CD4-positive, alpha-beta T cell treated with Interferon alpha-2 for 1 hour (primary cell): ENCODE measurements around the gene AHSG.

ENCODE experiments used
- DNase-seq, 2 donors: peaks; one replicate each; pipeline ENCODE4 v3.0.0-alpha.2; 2020 to 2022

The AHSG gene

GRCh38 chr3:186593862-186594261 is 19.0 kb upstream of the AHSG start:
- no peak for DNase-seq

- no peak for DNase-seq
These were observed 18.2 kb upstream of the AHSG start for GRCh38 chr3:186594591-186595113.

GRCh38 chr3:186596568-186597287 is 16.1 kb upstream of the AHSG start:
- no peak for DNase-seq

- DNase-seq, result no peak
These were observed 14.6 kb upstream of the AHSG start for GRCh38 chr3:186598108-186598784.

- DNase-seq, result no peak
These were observed 14.1 kb upstream of the AHSG start for GRCh38 chr3:186598794-186599141.

- DNase-seq, result no peak
These were observed 13.6 kb upstream of the AHSG start for GRCh38 chr3:186599142-186599784.

GRCh38 chr3:186599785-186600166 is 13.1 kb upstream of the AHSG start:
- DNase-seq, result no peak

- no peak for DNase-seq
These were observed 12.0 kb upstream of the AHSG start for GRCh38 chr3:186600896-186601295.

- no peak for DNase-seq
These were observed 9.7 kb upstream of the AHSG start for GRCh38 chr3:186603159-186603558.

GRCh38 chr3:186605078-186605477 is 7.8 kb upstream of the AHSG start:
- DNase-seq, result no peak

- DNase-seq, result no peak
These were observed 7.0 kb upstream of the AHSG start for GRCh38 chr3:186605561-186606545.

- DNase-seq, result no peak
These were observed 4.1 kb upstream of the AHSG start for GRCh38 chr3:186608624-186609215.

- no peak for DNase-seq
These were observed 3.5 kb upstream of the AHSG start for GRCh38 chr3:186609247-186609868.

GRCh38 chr3:186612065-186612464 is 795 bp upstream of the AHSG start:
- DNase-seq, result no peak

- no peak for DNase-seq
These were observed 891 bp downstream of the AHSG start for GRCh38 chr3:186613637-186614265.

GRCh38 chr3:186614266-186614596 is 1.4 kb downstream of the AHSG start:
- DNase-seq, result no peak

GRCh38 chr3:186614597-186615483 is 2.0 kb downstream of the AHSG start:
- DNase-seq, result peak; percentile 66 to 81

- no peak for DNase-seq
These were observed 3.4 kb downstream of the AHSG start for GRCh38 chr3:186616299-186616617.

GRCh38 chr3:186617036-186617946 is 4.4 kb downstream of the AHSG start:
- DNase-seq, result peak; percentile 79 to 87
